Activated CD4-positive, alpha-beta memory T cell treated with anti-CD3 and anti-CD28 coated beads for 36 hours (primary cell): ENCODE measurements around the gene BTBD2. TPM values are rescaled to one million over a fixed set of nuclear protein-coding genes. Genes with fewer than 3 reads are reported as not detected.
"Not testable (repeated sequence)": the region's sequence is repeated elsewhere in the genome, so short reads cannot be mapped to it uniquely, and the experiment has no call there.

ENCODE experiments used
- CTCF ChIA-PET: fragments of 350-600 bp; sonication (Branson Sonifier 250); formaldehyde crosslinking; loops from one replicate; lab custom pipeline; 2021; ENCODE audit warnings: antibody characterized with exemption, inconsistent platforms; lab: Charles Lee
- POLR2A ChIA-PET: fragments of 350-600 bp; sonication (Branson Sonifier 250); formaldehyde crosslinking; loops from one replicate; lab custom pipeline; 2021; ENCODE audit warnings: antibody characterized with exemption; lab: Charles Lee
- DNase-seq: peaks from one replicate; pipeline ENCODE4 v3.0.0-alpha.2; 2020
- H3K27ac Mint-ChIP-seq: one replicate; pipeline ENCODE4 v1.8.0; 2021; ENCODE audit warnings: mixed read lengths
- H3K27me3 Mint-ChIP-seq: one replicate; pipeline ENCODE4 v1.8.0; 2021; ENCODE audit warnings: mixed read lengths
- H3K36me3 Mint-ChIP-seq: one replicate; pipeline ENCODE4 v1.8.0; 2021; ENCODE audit warnings: mixed read lengths
- H3K4me1 Mint-ChIP-seq: one replicate; pipeline ENCODE4 v1.8.0; 2021; ENCODE audit warnings: low read depth, mixed read lengths
- H3K4me3 Mint-ChIP-seq: one replicate; pipeline ENCODE4 v1.8.0; 2021; ENCODE audit warnings: mild to moderate bottlenecking, mixed read lengths
- H3K9me3 Mint-ChIP-seq: one replicate; pipeline ENCODE4 v1.8.0; 2021; ENCODE audit warnings: mixed read lengths
- intact Hi-C: fragments of 100-400 bp; cut with micrococcal nuclease; formaldehyde crosslinking; loops from one replicate; pipeline ENCODE4 v1.15.1; 2023
- total RNA-seq, 2 experiments: library from RNA; stranded (reverse); gene quantifications; one replicate each; pipeline ENCODE4 v1.2.3, GENCODE V29; 2021

Gene BTBD2
- total RNA-seq, 2 experiments from 2014 or later: 37.3 to 42.9 TPM

- Mint-ChIP-seq H3K36me3 (peaks cover 13% of the 10 kb centered on the region), H3K27me3 (no peaks in the 10 kb centered on the region), H3K4me1 (peaks cover 15% of the 10 kb centered on the region), H3K4me3 (no peak overlapping the region), H3K9me3 (no peaks in the 10 kb centered on the region), H3K27ac (no peak overlapping the region)
- ChIA-PET POLR2A (no interaction called here), CTCF (interaction anchor here (0.6 kb wide), 1 partner anchor 662 kb away, joined by 3 read pairs; no protein-coding TSS in a partner anchor)
- no peak for DNase-seq
- intact Hi-C loops: no loop called here
These were observed 15.5 kb downstream of the BTBD2 start for GRCh38 chr19:1999856-2000515.

- H3K4me1 Mint-ChIP-seq: peaks cover 15% of the 10 kb centered on the region
- ChIA-PET CTCF (interaction anchor here (0.6 kb wide), 1 partner anchor 663 kb away, joined by 3 read pairs; no protein-coding TSS in a partner anchor), POLR2A (no interaction called here)
- H3K27me3 Mint-ChIP-seq: no peaks in the 10 kb centered on the region
- H3K27ac Mint-ChIP-seq: no peak overlapping the region
- H3K4me3 Mint-ChIP-seq: no peak overlapping the region
- peaks cover 14% of the 10 kb centered on the region for H3K36me3 Mint-ChIP-seq
- intact Hi-C loops: no loop called here
- no peaks in the 10 kb centered on the region for H3K9me3 Mint-ChIP-seq
- DNase-seq: no peak
These were observed 16.5 kb downstream of the BTBD2 start for GRCh38 chr19:1998712-1999708.

- intact Hi-C loops: no loop called here
- H3K9me3 Mint-ChIP-seq: no peaks in the 10 kb centered on the region
- peaks cover 13% of the 10 kb centered on the region for H3K36me3 Mint-ChIP-seq
- no peak overlapping the region for H3K4me3 Mint-ChIP-seq
- POLR2A ChIA-PET: no interaction called here
- H3K4me1 Mint-ChIP-seq: peaks cover 15% of the 10 kb centered on the region
- no peak for DNase-seq
- CTCF ChIA-PET: interaction anchor here (0.7 kb wide), 1 partner anchor 115 kb away, joined by 6 read pairs; no protein-coding TSS in a partner anchor
- H3K27ac Mint-ChIP-seq: no peak overlapping the region
- no peaks in the 10 kb centered on the region for H3K27me3 Mint-ChIP-seq
These were observed 17.9 kb downstream of the BTBD2 start for GRCh38 chr19:1997353-1998233.

GRCh38 chr19:1992759-1993260 is 22.7 kb downstream of the BTBD2 start:
- ChIA-PET CTCF (no interaction called here), POLR2A (no interaction called here)
- Mint-ChIP-seq H3K36me3 (peaks cover 11% of the 10 kb centered on the region), H3K27me3 (no peaks in the 10 kb centered on the region), H3K9me3 (no peaks in the 10 kb centered on the region), H3K4me1 (peaks cover 4% of the 10 kb centered on the region), H3K4me3 (no peak overlapping the region), H3K27ac (no peak overlapping the region)
- DNase-seq: peak; percentile 40
- intact Hi-C loops: no loop called here

- Mint-ChIP-seq H3K36me3 (peaks cover 13% of the 10 kb centered on the region), H3K27ac (no peak overlapping the region), H3K4me1 (no peaks in the 10 kb centered on the region), H3K4me3 (no peak overlapping the region), H3K27me3 (no peaks in the 10 kb centered on the region), H3K9me3 (no peaks in the 10 kb centered on the region)
- intact Hi-C loops: no loop called here
- ChIA-PET POLR2A (no interaction called here), CTCF (interaction anchor here (0.6 kb wide), 1 partner anchor 27 kb away, joined by 3 read pairs; no protein-coding TSS in a partner anchor)
- no peak for DNase-seq
These were observed 24.2 kb downstream of the BTBD2 start for GRCh38 chr19:1991018-1991913.

- H3K27me3 Mint-ChIP-seq: no peaks in the 10 kb centered on the region
- intact Hi-C loops: no loop called here
- ChIA-PET POLR2A (interaction anchor here (0.6 kb wide), 1 partner anchor 74 kb away, joined by 3 read pairs; no protein-coding TSS in a partner anchor), CTCF (no interaction called here)
- H3K9me3 Mint-ChIP-seq: no peaks in the 10 kb centered on the region
- H3K4me3 Mint-ChIP-seq: no peak overlapping the region
- no peak for DNase-seq
- H3K4me1 Mint-ChIP-seq: no peaks in the 10 kb centered on the region
- H3K27ac Mint-ChIP-seq: no peak overlapping the region
- peaks cover 12% of the 10 kb centered on the region for H3K36me3 Mint-ChIP-seq
These were observed 25.1 kb downstream of the BTBD2 start for GRCh38 chr19:1990230-1991017.

GRCh38 chr19:1989513-1990229 is 25.8 kb downstream of the BTBD2 start:
- CTCF ChIA-PET: interaction anchor here (1.0 kb wide), 1 partner anchor 30 kb away, joined by 3 read pairs; no protein-coding TSS in a partner anchor
- no peak for DNase-seq
- H3K27me3 Mint-ChIP-seq: no peaks in the 10 kb centered on the region
- H3K27ac Mint-ChIP-seq: no peak overlapping the region
- no peak overlapping the region for H3K4me3 Mint-ChIP-seq
- peaks cover 14% of the 10 kb centered on the region for H3K36me3 Mint-ChIP-seq
- H3K9me3 Mint-ChIP-seq: no peaks in the 10 kb centered on the region
- intact Hi-C loops: no loop called here
- H3K4me1 Mint-ChIP-seq: no peaks in the 10 kb centered on the region
- POLR2A ChIA-PET: no interaction called here

- H3K9me3 Mint-ChIP-seq, H3K27ac Mint-ChIP-seq, intact Hi-C loops, H3K27me3 Mint-ChIP-seq, H3K4me1 Mint-ChIP-seq, DNase-seq, H3K4me3 Mint-ChIP-seq, POLR2A ChIA-PET: not testable (repeated sequence)
- CTCF ChIA-PET: interaction anchor here (1.0 kb wide), 1 partner anchor 31 kb away, joined by 3 read pairs; no protein-coding TSS in a partner anchor
- H3K36me3 Mint-ChIP-seq: peaks cover 14% of the 10 kb centered on the region
These were observed 27.1 kb downstream of the BTBD2 start for GRCh38 chr19:1988464-1988863.

GRCh38 chr19:1987197-1988187 is 28.0 kb downstream of the BTBD2 start:
- Mint-ChIP-seq H3K27me3 (no peaks in the 10 kb centered on the region), H3K9me3 (no peaks in the 10 kb centered on the region), H3K4me1 (no peaks in the 10 kb centered on the region), H3K27ac (no peak overlapping the region), H3K36me3 (peaks cover 16% of the 10 kb centered on the region), H3K4me3 (no peak overlapping the region)
- CTCF ChIA-PET: no interaction called here
- DNase-seq: no peak
- intact Hi-C loops: no loop called here
- POLR2A ChIA-PET: no interaction called here
